Activated CD4-positive, alpha-beta T cell treated with anti-CD3 and anti-CD28 coated beads, Interleukin-2, amount 50 U/mL, for 48 hours (primary cell): ENCODE data around the gene ZBTB11.
"Not testable (repeated sequence)": the region's sequence is repeated elsewhere in the genome, so short reads cannot be mapped to it uniquely, and the experiment has no call there.

Experiments
- DNase-seq, 2 experiments: peaks; one replicate each; pipeline ENCODE4 v3.0.0-alpha.2; 2020

ZBTB11 gene

GRCh38 chr3:101676765-101677435, at the start of gene ZBTB11:
Gene ZBTB11 (minus strand): TSS chr3:101677132. CDS start chr3:101676914, 218 bp downstream.
- DNase-seq = peak; percentile 100

GRCh38 chr3:101725890-101726275, 49.0 kb upstream of the ZBTB11 start:
- no peak for DNase-seq

GRCh38 chr3:101725194-101725889, 48.4 kb upstream of the ZBTB11 start:
- peak; percentile 37 to 49 for DNase-seq

- DNase-seq = peak; percentile 90 to 92
Observed at GRCh38 chr3:101724329-101725193, 47.6 kb upstream of the ZBTB11 start, which contains the start of gene CEP97. Gene CEP97 (plus strand): TSS chr3:101724614. CDS start chr3:101724677, 63 bp downstream.

- DNase-seq = peak; percentile 20 to 21
Observed at GRCh38 chr3:101722394-101723173, 45.7 kb upstream of the ZBTB11 start.

- DNase-seq = peak; percentile 16 to 24
Observed at GRCh38 chr3:101720851-101721840, 44.2 kb upstream of the ZBTB11 start.

- no peak for DNase-seq
Observed at GRCh38 chr3:101719604-101720185, 42.8 kb upstream of the ZBTB11 start.

GRCh38 chr3:101718455-101718854, 41.5 kb upstream of the ZBTB11 start:
- no peak for DNase-seq

GRCh38 chr3:101709126-101709525, 32.2 kb upstream of the ZBTB11 start:
- DNase-seq = no peak

GRCh38 chr3:101704639-101705038, 27.7 kb upstream of the ZBTB11 start:
- not testable (repeated sequence) for DNase-seq

GRCh38 chr3:101703169-101703568, 26.2 kb upstream of the ZBTB11 start:
- no peak for DNase-seq

- DNase-seq = no peak
Observed at GRCh38 chr3:101702726-101703125, 25.8 kb upstream of the ZBTB11 start.

- DNase-seq = no peak
Observed at GRCh38 chr3:101701696-101702634, 25.0 kb upstream of the ZBTB11 start.

- peak in 1 of 2 experiments; percentile 35 for DNase-seq
Observed at GRCh38 chr3:101695779-101696372, 18.9 kb upstream of the ZBTB11 start.

GRCh38 chr3:101694836-101695235, 17.9 kb upstream of the ZBTB11 start:
- not testable (repeated sequence) for DNase-seq

- peak; percentile 36 to 58 for DNase-seq
Observed at GRCh38 chr3:101693540-101693939, 16.6 kb upstream of the ZBTB11 start.

- DNase-seq = not testable (repeated sequence)
Observed at GRCh38 chr3:101691685-101692671, 15.0 kb upstream of the ZBTB11 start.

GRCh38 chr3:101690972-101691371, 14.0 kb upstream of the ZBTB11 start:
- DNase-seq = no peak
